ENCODE data around the gene STAT6.

DNA sequence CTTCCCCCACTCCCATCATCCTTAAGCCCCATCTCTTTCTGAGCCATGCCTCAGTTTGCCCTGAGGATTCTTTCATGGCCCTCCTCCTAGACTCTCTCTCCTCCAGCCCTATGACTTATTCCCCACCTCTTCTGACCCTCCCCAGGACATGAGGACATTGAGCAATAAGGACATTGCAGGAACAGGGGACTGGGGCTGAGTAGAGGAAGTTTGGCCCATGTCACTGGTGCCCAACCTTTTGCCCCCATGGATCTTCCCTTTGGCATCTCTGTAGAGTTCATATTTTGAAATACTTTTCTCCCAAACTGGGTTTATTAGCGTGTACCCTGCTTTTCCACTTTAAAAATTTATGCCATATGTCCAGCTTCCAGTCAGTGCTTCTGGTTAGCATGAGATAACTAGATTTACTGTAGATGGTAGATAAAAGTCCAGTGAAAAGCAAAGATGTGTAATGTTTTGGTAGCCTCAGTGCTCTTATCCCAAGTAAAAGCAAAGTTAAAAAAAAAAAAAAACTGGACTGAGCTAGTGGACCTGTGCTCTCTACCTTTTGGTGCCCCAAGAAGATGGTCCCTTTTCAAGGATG lies 42.3 kb upstream of the STAT6 start:
- no peak for TF ChIP-seq EZH2 (IDR thresholded peaks at IDR 0.05; ENCODE audit: low read length)
- TF ChIP-seq, protein P1, sequence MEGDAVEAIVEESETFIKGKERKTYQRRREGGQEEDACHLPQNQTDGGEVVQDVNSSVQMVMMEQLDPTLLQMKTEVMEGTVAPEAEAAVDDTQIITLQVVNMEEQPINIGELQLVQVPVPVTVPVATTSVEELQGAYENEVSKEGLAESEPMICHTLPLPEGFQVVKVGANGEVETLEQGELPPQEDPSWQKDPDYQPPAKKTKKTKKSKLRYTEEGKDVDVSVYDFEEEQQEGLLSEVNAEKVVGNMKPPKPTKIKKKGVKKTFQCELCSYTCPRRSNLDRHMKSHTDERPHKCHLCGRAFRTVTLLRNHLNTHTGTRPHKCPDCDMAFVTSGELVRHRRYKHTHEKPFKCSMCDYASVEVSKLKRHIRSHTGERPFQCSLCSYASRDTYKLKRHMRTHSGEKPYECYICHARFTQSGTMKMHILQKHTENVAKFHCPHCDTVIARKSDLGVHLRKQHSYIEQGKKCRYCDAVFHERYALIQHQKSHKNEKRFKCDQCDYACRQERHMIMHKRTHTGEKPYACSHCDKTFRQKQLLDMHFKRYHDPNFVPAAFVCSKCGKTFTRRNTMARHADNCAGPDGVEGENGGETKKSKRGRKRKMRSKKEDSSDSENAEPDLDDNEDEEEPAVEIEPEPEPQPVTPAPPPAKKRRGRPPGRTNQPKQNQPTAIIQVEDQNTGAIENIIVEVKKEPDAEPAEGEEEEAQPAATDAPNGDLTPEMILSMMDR (optimal IDR thresholded peaks at IDR 0.05 in 1 of 3, IDR thresholded peaks at IDR 0.05 in 1 of 3, conservative IDR thresholded peaks at IDR 0.05 in 1 of 3; ENCODE audit: extremely low read depth in 1 of 3, insufficient read depth in 2 of 3, low read length in 3 of 3), result no peak

All from keratinocyte (primary cell).